Mucosa of rectum (tissue), 2 donors: ENCODE data around the gene POLR1G.
A peak's percentile ranks its signal among the peaks of the same experiment; 100 is the strongest.
"Not testable (repeated sequence)": the region's sequence is repeated elsewhere in the genome, so short reads cannot be mapped to it uniquely, and the experiment has no call there.

Experiments
- H3K27ac ChIP-seq, 2 donors: one replicate each; pipeline ENCODE4 v1.7.0; 2013; ENCODE audit warnings: inconsistent platforms in 2 of 2, low read depth in 2 of 2, low read length in 2 of 2
- H3K27me3 ChIP-seq, 2 donors: one replicate each; pipeline ENCODE4 v1.7.0; 2013; ENCODE audit warnings: low read length in 2 of 2; ENCODE audit not compliant: control insufficient read depth in 2 of 2, insufficient read depth in 2 of 2
- H3K36me3 ChIP-seq, 2 donors: one replicate each; pipeline ENCODE4 v1.7.0; 2013; ENCODE audit warnings: low read length in 2 of 2; ENCODE audit not compliant: control insufficient read depth in 2 of 2, insufficient read depth in 2 of 2
- H3K4me1 ChIP-seq, 2 donors: one replicate each; pipeline ENCODE4 v1.7.0; 2013; ENCODE audit warnings: low read length in 2 of 2, mild to moderate bottlenecking in 1 of 2; ENCODE audit not compliant: control insufficient read depth in 2 of 2, insufficient read depth in 2 of 2
- H3K4me3 ChIP-seq, 2 donors: one replicate each; pipeline ENCODE4 v1.7.0; 2013; ENCODE audit warnings: low read length in 2 of 2
- H3K9ac ChIP-seq, 2 donors: one replicate each; pipeline ENCODE4 v1.7.0; 2013; ENCODE audit warnings: low read length in 2 of 2, low read depth in 1 of 2, mild to moderate bottlenecking in 1 of 2
- H3K9me3 ChIP-seq, 2 donors: one replicate each; pipeline ENCODE4 v1.7.0; 2013; ENCODE audit warnings: low read length in 2 of 2; ENCODE audit not compliant: control insufficient read depth in 2 of 2
- donor health status: healthy.
- donor health status: Normal muscosa, but diverticular disease.

The POLR1G gene

GRCh38 chr19:45429896-45430295, 23.5 kb downstream of the POLR1G start:
- H3K9ac ChIP-seq, H3K4me1 ChIP-seq, H3K27me3 ChIP-seq, H3K9me3 ChIP-seq, H3K4me3 ChIP-seq, H3K36me3 ChIP-seq, H3K27ac ChIP-seq: not testable (repeated sequence)

- H3K27me3 ChIP-seq, H3K4me3 ChIP-seq, H3K36me3 ChIP-seq, H3K27ac ChIP-seq, H3K9ac ChIP-seq, H3K4me1 ChIP-seq, H3K9me3 ChIP-seq: not testable (repeated sequence)
Measured at GRCh38 chr19:45431008-45431407, 24.6 kb downstream of the POLR1G start.

- H3K4me1 ChIP-seq, H3K9me3 ChIP-seq, H3K4me3 ChIP-seq, H3K9ac ChIP-seq, H3K36me3 ChIP-seq, H3K27ac ChIP-seq, H3K27me3 ChIP-seq: not testable (repeated sequence)
Measured at GRCh38 chr19:45432543-45432942, 26.1 kb downstream of the POLR1G start.

GRCh38 chr19:45437328-45437727, 30.9 kb downstream of the POLR1G start:
- Histone ChIP-seq H3K27me3 (no peaks in the 10 kb centered on the region), H3K4me3 (no peak overlapping the region), H3K9ac (no peak overlapping the region), H3K27ac (no peak overlapping the region), H3K36me3 (no peaks in the 10 kb centered on the region), H3K9me3 (no peaks in the 10 kb centered on the region), H3K4me1 (peaks cover 0 to 5% of the 10 kb centered on the region in 2 donors)

- H3K4me1 ChIP-seq = peaks cover 9 to 13% of the 10 kb centered on the region in 2 donors
- H3K27ac ChIP-seq = no peak overlapping the region
- H3K36me3 ChIP-seq = no peaks in the 10 kb centered on the region
- H3K27me3 ChIP-seq = no peaks in the 10 kb centered on the region
- no peaks in the 10 kb centered on the region for H3K9me3 ChIP-seq
- peak overlapping the region; percentile 60 to 69 for H3K4me3 ChIP-seq
- peak overlapping the region in 1 of 2 donors; percentile 73 for H3K9ac ChIP-seq
Measured at GRCh38 chr19:45439190-45439568, 32.7 kb downstream of the POLR1G start.

- Histone ChIP-seq H3K9ac (peak overlapping the region; percentile 47 to 73), H3K27ac (peak overlapping the region; percentile 71 to 80), H3K4me3 (peak overlapping the region; percentile 60 to 69), H3K36me3 (no peaks in the 10 kb centered on the region), H3K9me3 (no peaks in the 10 kb centered on the region), H3K4me1 (peaks cover 14 to 17% of the 10 kb centered on the region in 2 donors), H3K27me3 (no peaks in the 10 kb centered on the region)
Measured at GRCh38 chr19:45439569-45440258, 33.3 kb downstream of the POLR1G start.

GRCh38 chr19:45440259-45440638, 33.8 kb downstream of the POLR1G start:
- peak overlapping the region; percentile 60 to 69 for H3K4me3 ChIP-seq

GRCh38 chr19:45440873-45441654, 34.6 kb downstream of the POLR1G start:
- Histone ChIP-seq H3K9ac (no peak overlapping the region), H3K4me3 (no peak overlapping the region), H3K4me1 (peaks cover 17 to 20% of the 10 kb centered on the region in 2 donors), H3K36me3 (no peaks in the 10 kb centered on the region), H3K27ac (peak overlapping the region in 1 of 2 donors; percentile 80), H3K27me3 (no peaks in the 10 kb centered on the region), H3K9me3 (no peaks in the 10 kb centered on the region)

More at GRCh38 chr19:45440259-45440638, 33.8 kb downstream of the POLR1G start:
- Histone ChIP-seq H3K27ac (peak overlapping the region; percentile 71 to 80), H3K4me1 (peaks cover 17 to 20% of the 10 kb centered on the region in 2 donors), H3K9ac (peak overlapping the region; percentile 47 to 73), H3K9me3 (no peaks in the 10 kb centered on the region), H3K27me3 (no peaks in the 10 kb centered on the region), H3K36me3 (no peaks in the 10 kb centered on the region)

GRCh38 chr19:45442408-45442777, 35.9 kb downstream of the POLR1G start:
- Histone ChIP-seq H3K36me3 (no peaks in the 10 kb centered on the region), H3K27me3 (no peaks in the 10 kb centered on the region), H3K4me3 (no peak overlapping the region), H3K27ac (peak overlapping the region in 1 of 2 donors; percentile 90), H3K9ac (peak overlapping the region in 1 of 2 donors; percentile 79), H3K4me1 (peaks cover 22 to 27% of the 10 kb centered on the region in 2 donors), H3K9me3 (no peaks in the 10 kb centered on the region)

GRCh38 chr19:45442778-45443461, 36.5 kb downstream of the POLR1G start:
- Histone ChIP-seq H3K27me3 (no peaks in the 10 kb centered on the region), H3K4me1 (peaks cover 22 to 31% of the 10 kb centered on the region in 2 donors)

More at GRCh38 chr19:45442778-45443461, 36.5 kb downstream of the POLR1G start:
- Histone ChIP-seq H3K4me3 (peak overlapping the region; percentile 70 to 82), H3K9me3 (no peaks in the 10 kb centered on the region), H3K9ac (peak overlapping the region; percentile 79 to 83), H3K36me3 (no peaks in the 10 kb centered on the region), H3K27ac (peak overlapping the region; percentile 86 to 90)
